ENCODE data around the gene CPEB1.
"Not testable (repeated sequence)": the region's sequence is repeated elsewhere in the genome, so short reads cannot be mapped to it uniquely, and the experiment has no call there.

CPEB1 gene

GRCh38 chr15:82531496-82532382 lies 115.4 kb downstream of the CPEB1 start:
- H3K27ac ChIP-seq, result peak overlapping the region; percentile 56
- TF ChIP-seq CTCF (conservative IDR thresholded peaks at IDR 0.05), result no peak

- peak; percentile 99 for TF ChIP-seq CTCF (conservative IDR thresholded peaks at IDR 0.05)
- peak overlapping the region; percentile 56 for H3K27ac ChIP-seq
Observed at GRCh38 chr15:82530606-82531379, 116.4 kb downstream of the CPEB1 start.

GRCh38 chr15:82530006-82530405 lies 117.2 kb downstream of the CPEB1 start:
- TF ChIP-seq CTCF (conservative IDR thresholded peaks at IDR 0.05), result no peak

GRCh38 chr15:82513587-82513986 lies 133.6 kb downstream of the CPEB1 start:
- not testable (repeated sequence) for H3K27ac ChIP-seq

More at GRCh38 chr15:82530006-82530405, 117.2 kb downstream of the CPEB1 start:
- H3K27ac ChIP-seq, result no peak overlapping the region; the same call in 1 of the 2 replicates

- not testable (repeated sequence) for H3K27ac ChIP-seq
Observed at GRCh38 chr15:82507693-82508092, 139.5 kb downstream of the CPEB1 start.

- not testable (repeated sequence) for H3K27ac ChIP-seq
Observed at GRCh38 chr15:82507087-82507486, 140.1 kb downstream of the CPEB1 start.

- H3K27ac ChIP-seq, result not testable (repeated sequence)
Observed at GRCh38 chr15:82505842-82506241, 141.3 kb downstream of the CPEB1 start.

GRCh38 chr15:82504074-82504473 lies 143.1 kb downstream of the CPEB1 start:
- not testable (repeated sequence) for H3K27ac ChIP-seq

GRCh38 chr15:82502700-82503339 lies 144.3 kb downstream of the CPEB1 start:
- not testable (repeated sequence) for H3K27ac ChIP-seq

- not testable (repeated sequence) for H3K27ac ChIP-seq
Observed at GRCh38 chr15:82500772-82501171, 146.4 kb downstream of the CPEB1 start.

GRCh38 chr15:82497978-82498377 lies 149.2 kb downstream of the CPEB1 start:
- not testable (repeated sequence) for H3K27ac ChIP-seq
